Stomach (tissue), 9 donors: ENCODE measurements around the gene TTC39B. TPM values are rescaled to one million over a fixed set of nuclear protein-coding genes. Genes with fewer than 3 reads are reported as not detected.

Source experiments
- DNase-seq, 2 donors: peaks; one replicate each; pipeline versions ENCODE4 v3.0.0 to v3.0.0-alpha.2; 2013 to 2019
- H3K27ac ChIP-seq, 5 donors: fragments of 200-600 bp in 4 of 5; sonication (generic) in 4 of 5; one replicate each; pipeline ENCODE4 v1.5.1; 2013 to 2019; ENCODE audit warnings: mild to moderate bottlenecking in 1 of 5, moderate library complexity in 1 of 5
- H3K27me3 ChIP-seq, 3 donors: fragments of 200-600 bp; sonication (generic); one replicate each; pipeline ENCODE4 v1.5.1; 2017 to 2019; ENCODE audit warnings: mixed run types in 1 of 3
- H3K36me3 ChIP-seq, 4 donors: fragments of 200-600 bp; sonication (generic); 1 replicate in 3 of 4; 2 replicates in 1 of 4; pipeline ENCODE4 v1.5.1; 2016 to 2019
- H3K4me1 ChIP-seq, 4 donors: fragments of 200-600 bp; sonication (generic); one replicate each; pipeline ENCODE4 v1.5.1; 2016 to 2019
- H3K4me3 ChIP-seq, 4 donors: fragments of 200-600 bp; sonication (generic) in 3 of 4; one replicate each; pipeline ENCODE4 v1.5.1; 2016 to 2019; ENCODE audit warnings: mild to moderate bottlenecking in 1 of 4
- H3K9me3 ChIP-seq, 4 donors: fragments of 200-600 bp; sonication (generic); one replicate each; pipeline ENCODE4 v1.5.1; 2016 to 2019
- CTCF ChIP-seq, 7 experiments: fragments of 450-650 bp in 4 of 7; fragments of 200-600 bp in 3 of 7; sonication (generic) in 3 of 7; IDR thresholded peaks; one replicate each; pipeline ENCODE4 v1.5.1; 2016 to 2019; ENCODE audit warnings: antibody characterized with exemption in 7 of 7, control low read depth in 2 of 7, mild to moderate bottlenecking in 1 of 7
- EP300 ChIP-seq: sonication (generic); formaldehyde crosslinking; IDR thresholded peaks from one replicate; pipeline ENCODE4 v1.6.1; 2017; ENCODE audit warnings: antibody characterized with exemption
- POLR2A ChIP-seq, 4 donors: fragments of 450-650 bp; IDR thresholded peaks; one replicate each; pipeline ENCODE4 v1.6.1; 2016; ENCODE audit warnings: antibody characterized with exemption in 4 of 4, control low read depth in 2 of 4, mild to moderate bottlenecking in 1 of 4, moderate library complexity in 1 of 4
- POLR2AphosphoS5 ChIP-seq, 3 donors: sonication (generic); formaldehyde crosslinking; IDR thresholded peaks; one replicate each; pipeline ENCODE4 v1.6.1; 2016; ENCODE audit warnings: antibody characterized with exemption in 3 of 3
- WGBS, 5 donors: extraction: QIAGEN DNeasy Blood & Tissue Kit in 3 of 5; methylation state at CpG; one replicate each; pipeline versions ENCODE4 v1.1.5 to v1.1.7; 2013 to 2018; 5-methylcytosine and 5-hydroxymethylcytosine counted together
- intact Hi-C: fragments of 100-400 bp; cut with DNase I; formaldehyde crosslinking; loops from one replicate; pipeline ENCODE4 v1.15.1; 2023; ENCODE audit warnings: low total_unique reads
- polyA plus RNA-seq, 3 donors: library from polyadenylated mRNA; stranded (reverse); fragments of 200-250 nt; gene quantifications; one replicate each; pipeline ENCODE4 v1.2.3, GENCODE V29; 2013
- total RNA-seq, 5 donors: library from RNA; depleted of rRNA; stranded (reverse); fragments of >200 nt; gene quantifications; one replicate each; pipeline versions ENCODE4 v1.1.0 to v1.2.3, GENCODE V29; 2014 to 2016
- donor health status: healthy with polysubstance abuse.
- donor health status: Bipolar disorder and iron deficiency.
- donor health status: healthy.

Gene TTC39B
- total and polyA plus RNA-seq, 8 donors = 2.0 to 35.4 (median 6.6) TPM

GRCh38 chr9:15286161-15286821, 20.7 kb downstream of the TTC39B start:
- 44 to 63% (median 52%) methylated on average over 4 of the region's 4 CpGs for WGBS, 5 donors
- intact Hi-C loops = no loop called here
- DNase-seq = no peak

GRCh38 chr9:15282567-15283285, 24.3 kb downstream of the TTC39B start:
- TF ChIP-seq POLR2A (IDR thresholded peaks at IDR 0.05) (no peak), EP300 (no peak), POLR2AphosphoS5 (IDR thresholded peaks at IDR 0.05) (no peak), CTCF (IDR thresholded peaks at IDR 0.05) (no peak)
- Histone ChIP-seq H3K9me3 (no peaks in the 10 kb centered on the region), H3K4me1 (peaks cover 0 to 42% (median 7%) of the 10 kb centered on the region in 4 donors), H3K36me3 (no peaks in the 10 kb centered on the region), H3K27ac (no peak overlapping the region), H3K27me3 (no peaks in the 10 kb centered on the region), H3K4me3 (no peak overlapping the region)
- intact Hi-C loops = no loop called here
- DNase-seq = no peak
- 78 to 90% (median 84%) methylated on average over 8 of the region's 8 CpGs for WGBS, 5 donors

More at GRCh38 chr9:15286161-15286821, 20.7 kb downstream of the TTC39B start:
- peaks cover 0 to 27% (median 0%) of the 10 kb centered on the region in 4 donors for H3K4me1 ChIP-seq
- no peak for TF ChIP-seq POLR2A (IDR thresholded peaks at IDR 0.05)
- TF ChIP-seq CTCF (IDR thresholded peaks at IDR 0.05) = no peak
- TF ChIP-seq EP300 = no peak
- no peak for TF ChIP-seq POLR2AphosphoS5 (IDR thresholded peaks at IDR 0.05)
- H3K4me3 ChIP-seq = no peak overlapping the region
- H3K36me3 ChIP-seq = no peaks in the 10 kb centered on the region
- no peak overlapping the region for H3K27ac ChIP-seq
- H3K27me3 ChIP-seq = no peaks in the 10 kb centered on the region
- H3K9me3 ChIP-seq = no peaks in the 10 kb centered on the region

- no peaks in the 10 kb centered on the region for H3K9me3 ChIP-seq
- intact Hi-C loops = no loop called here
- no peaks in the 10 kb centered on the region for H3K27me3 ChIP-seq
- no peak overlapping the region for H3K27ac ChIP-seq
- 91 to 96% (median 96%) methylated on average over 3 of the region's 3 CpGs for WGBS, 5 donors
- TF ChIP-seq CTCF (IDR thresholded peaks at IDR 0.05) (no peak), POLR2AphosphoS5 (IDR thresholded peaks at IDR 0.05) (no peak), EP300 (no peak), POLR2A (IDR thresholded peaks at IDR 0.05) (no peak)
- DNase-seq = no peak
- H3K4me1 ChIP-seq = peaks cover 0 to 41% (median 16%) of the 10 kb centered on the region in 4 donors
- no peak overlapping the region for H3K4me3 ChIP-seq
- no peaks in the 10 kb centered on the region for H3K36me3 ChIP-seq
Measured at GRCh38 chr9:15280647-15281046, 26.4 kb downstream of the TTC39B start.

GRCh38 chr9:15278839-15279238, 28.2 kb downstream of the TTC39B start:
- Histone ChIP-seq H3K27me3 (no peaks in the 10 kb centered on the region), H3K36me3 (no peaks in the 10 kb centered on the region), H3K9me3 (no peaks in the 10 kb centered on the region), H3K27ac (no peak overlapping the region), H3K4me1 (peaks cover 0 to 37% (median 16%) of the 10 kb centered on the region in 4 donors), H3K4me3 (no peak overlapping the region)
- intact Hi-C loops = no loop called here
- no peak for DNase-seq
- no peak for TF ChIP-seq EP300
- no peak for TF ChIP-seq POLR2AphosphoS5 (IDR thresholded peaks at IDR 0.05)
- no peak for TF ChIP-seq CTCF (IDR thresholded peaks at IDR 0.05)
- no peak for TF ChIP-seq POLR2A (IDR thresholded peaks at IDR 0.05)
